GM12878 (cell line): ENCODE results near the gene NAA11.

ENCODE experiments used
- CREM ChIP-seq: IDR thresholded peaks from 2 replicates; pipeline ENCODE4 v1.6.1; 2014; ENCODE audit warnings: antibody characterized with exemption, low read depth
- EP300 ChIP-seq, 2 experiments: fragments of 150-350 bp in 1 of 2; IDR thresholded peaks; 2 replicates each; pipeline ENCODE4 v1.6.1; 2011 to 2012; ENCODE audit warnings: low read depth in 2 of 2, low read length in 2 of 2, borderline replicate concordance in 1 of 2, improper control_type of control experiment in 1 of 2, inconsistent platforms in 1 of 2; ENCODE audit not compliant: control insufficient read depth in 1 of 2
- EZH2 ChIP-seq: IDR thresholded peaks from 2 replicates; pipeline ENCODE4 v1.6.1; 2012; ENCODE audit warnings: low read depth, mild to moderate bottlenecking, control low read depth, inconsistent platforms, low read length, borderline replicate concordance; ENCODE audit not compliant: control insufficient read depth
- JUND ChIP-seq: IDR thresholded peaks from 2 replicates; pipeline ENCODE4 v1.6.1; 2012; ENCODE audit warnings: low read depth, mild to moderate bottlenecking, low read length, improper control_type of control experiment, moderate library complexity
- MXI1 ChIP-seq: fragments of 150-350 bp; IDR thresholded peaks from 2 replicates; pipeline ENCODE4 v1.6.1; 2011; ENCODE audit warnings: low read depth, mild to moderate bottlenecking, inconsistent platforms, low read length, improper control_type of control experiment
- NR2C2 ChIP-seq: IDR thresholded peaks from 2 replicates; pipeline ENCODE4 v1.6.1; 2011; ENCODE audit warnings: borderline replicate concordance, low read depth; ENCODE audit not compliant: control insufficient read depth, insufficient read length
- POLR2A ChIP-seq: IDR thresholded peaks from 2 replicates; pipeline ENCODE4 v1.6.1; 2011; ENCODE audit warnings: low read depth, mild to moderate bottlenecking, low read length
- RAD21 ChIP-seq: IDR thresholded peaks from 2 replicates; pipeline ENCODE4 v1.6.1; 2011; ENCODE audit warnings: mild to moderate bottlenecking, low read depth, low read length, moderate library complexity; ENCODE audit not compliant: insufficient read depth
- SIN3A ChIP-seq: IDR thresholded peaks from 2 replicates; pipeline ENCODE4 v1.6.1; 2012; ENCODE audit warnings: low read depth, low read length, improper control_type of control experiment
- SPI1 ChIP-seq: IDR thresholded peaks from 2 replicates; pipeline ENCODE4 v1.6.1; 2011; ENCODE audit warnings: low read depth, mild to moderate bottlenecking, low read length, moderate library complexity, borderline replicate concordance; ENCODE audit not compliant: insufficient read depth
- TF ChIP-seq, protein P1 (sequence below), 3 experiments: IDR thresholded peaks in 2 of 3; conservative IDR thresholded peaks in 1 of 3; 2 replicates each; pipeline ENCODE4 v1.5.1; 2011; ENCODE audit warnings: low read depth in 3 of 3, low read length in 3 of 3, mild to moderate bottlenecking in 3 of 3, control low read depth in 2 of 3, moderate library complexity in 2 of 3, inconsistent platforms in 1 of 3, mixed read lengths in 1 of 3; ENCODE audit not compliant: control insufficient read depth in 2 of 3, insufficient read depth in 1 of 3; ENCODE audit errors: extremely low read depth in 1 of 3
- TF ChIP-seq, protein P2 (sequence below): IDR thresholded peaks from 2 replicates; pipeline ENCODE4 v1.6.1; 2012; ENCODE audit warnings: low read depth, low read length, improper control_type of control experiment
- TF ChIP-seq, protein P3 (sequence below): IDR thresholded peaks from 2 replicates; pipeline ENCODE4 v1.6.1; 2011; ENCODE audit warnings: low read depth, mild to moderate bottlenecking, low read length, moderate library complexity, borderline replicate concordance; ENCODE audit errors: extremely low read depth
- TF ChIP-seq, protein P4 (sequence below): fragments of 450-650 bp; formaldehyde crosslinking; IDR thresholded peaks from 2 replicates; pipeline ENCODE4 v1.4.0; 2020; ENCODE audit warnings: mild to moderate bottlenecking, moderate library complexity

DNA sequence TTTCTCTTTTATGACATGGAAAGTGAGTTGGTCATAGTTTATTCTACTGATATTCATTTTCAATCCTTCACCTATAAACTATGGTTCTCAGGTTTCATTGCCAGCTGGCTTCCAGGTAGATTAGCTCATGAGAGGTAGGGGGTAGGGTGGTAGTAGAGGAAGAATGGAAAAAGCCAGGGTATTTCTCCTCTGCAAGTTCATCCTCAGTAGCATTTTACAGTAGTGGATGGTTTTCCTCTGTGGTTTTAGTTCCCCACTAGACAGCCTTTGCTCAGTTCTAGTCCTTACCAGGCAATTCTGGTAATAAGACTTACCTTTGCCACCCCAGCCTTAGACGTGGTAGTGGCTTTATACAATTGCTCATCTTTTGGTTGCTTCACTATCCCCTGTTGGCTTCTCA lies 8.9 kb upstream of the NAA11 start:
- TF ChIP-seq, protein P1, sequence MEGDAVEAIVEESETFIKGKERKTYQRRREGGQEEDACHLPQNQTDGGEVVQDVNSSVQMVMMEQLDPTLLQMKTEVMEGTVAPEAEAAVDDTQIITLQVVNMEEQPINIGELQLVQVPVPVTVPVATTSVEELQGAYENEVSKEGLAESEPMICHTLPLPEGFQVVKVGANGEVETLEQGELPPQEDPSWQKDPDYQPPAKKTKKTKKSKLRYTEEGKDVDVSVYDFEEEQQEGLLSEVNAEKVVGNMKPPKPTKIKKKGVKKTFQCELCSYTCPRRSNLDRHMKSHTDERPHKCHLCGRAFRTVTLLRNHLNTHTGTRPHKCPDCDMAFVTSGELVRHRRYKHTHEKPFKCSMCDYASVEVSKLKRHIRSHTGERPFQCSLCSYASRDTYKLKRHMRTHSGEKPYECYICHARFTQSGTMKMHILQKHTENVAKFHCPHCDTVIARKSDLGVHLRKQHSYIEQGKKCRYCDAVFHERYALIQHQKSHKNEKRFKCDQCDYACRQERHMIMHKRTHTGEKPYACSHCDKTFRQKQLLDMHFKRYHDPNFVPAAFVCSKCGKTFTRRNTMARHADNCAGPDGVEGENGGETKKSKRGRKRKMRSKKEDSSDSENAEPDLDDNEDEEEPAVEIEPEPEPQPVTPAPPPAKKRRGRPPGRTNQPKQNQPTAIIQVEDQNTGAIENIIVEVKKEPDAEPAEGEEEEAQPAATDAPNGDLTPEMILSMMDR (IDR thresholded peaks at IDR 0.05 in 2 of 3, conservative IDR thresholded peaks at IDR 0.05 in 1 of 3; ENCODE audit: control insufficient read depth in 2 of 3, extremely low read depth in 1 of 3, insufficient read depth in 1 of 3, low read depth in 3 of 3, low read length in 3 of 3), result no peak
- TF ChIP-seq RAD21, result no peak
- TF ChIP-seq EZH2, result no peak
- TF ChIP-seq, protein P2, sequence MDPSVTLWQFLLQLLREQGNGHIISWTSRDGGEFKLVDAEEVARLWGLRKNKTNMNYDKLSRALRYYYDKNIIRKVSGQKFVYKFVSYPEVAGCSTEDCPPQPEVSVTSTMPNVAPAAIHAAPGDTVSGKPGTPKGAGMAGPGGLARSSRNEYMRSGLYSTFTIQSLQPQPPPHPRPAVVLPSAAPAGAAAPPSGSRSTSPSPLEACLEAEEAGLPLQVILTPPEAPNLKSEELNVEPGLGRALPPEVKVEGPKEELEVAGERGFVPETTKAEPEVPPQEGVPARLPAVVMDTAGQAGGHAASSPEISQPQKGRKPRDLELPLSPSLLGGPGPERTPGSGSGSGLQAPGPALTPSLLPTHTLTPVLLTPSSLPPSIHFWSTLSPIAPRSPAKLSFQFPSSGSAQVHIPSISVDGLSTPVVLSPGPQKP, result no peak
- TF ChIP-seq NR2C2, result no peak
- no peak for TF ChIP-seq POLR2A
- no peak for TF ChIP-seq SPI1
- TF ChIP-seq EP300 (IDR thresholded peaks at IDR 0.05; ENCODE audit: borderline replicate concordance in 1 of 2, control insufficient read depth in 1 of 2, low read depth in 2 of 2, low read length in 2 of 2), result no peak
- TF ChIP-seq JUND, result no peak
- TF ChIP-seq, protein P3, sequence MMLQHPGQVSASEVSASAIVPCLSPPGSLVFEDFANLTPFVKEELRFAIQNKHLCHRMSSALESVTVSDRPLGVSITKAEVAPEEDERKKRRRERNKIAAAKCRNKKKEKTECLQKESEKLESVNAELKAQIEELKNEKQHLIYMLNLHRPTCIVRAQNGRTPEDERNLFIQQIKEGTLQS, result no peak
- TF ChIP-seq CREM, result no peak
- no peak for TF ChIP-seq MXI1
- TF ChIP-seq SIN3A, result no peak
- TF ChIP-seq, protein P4, sequence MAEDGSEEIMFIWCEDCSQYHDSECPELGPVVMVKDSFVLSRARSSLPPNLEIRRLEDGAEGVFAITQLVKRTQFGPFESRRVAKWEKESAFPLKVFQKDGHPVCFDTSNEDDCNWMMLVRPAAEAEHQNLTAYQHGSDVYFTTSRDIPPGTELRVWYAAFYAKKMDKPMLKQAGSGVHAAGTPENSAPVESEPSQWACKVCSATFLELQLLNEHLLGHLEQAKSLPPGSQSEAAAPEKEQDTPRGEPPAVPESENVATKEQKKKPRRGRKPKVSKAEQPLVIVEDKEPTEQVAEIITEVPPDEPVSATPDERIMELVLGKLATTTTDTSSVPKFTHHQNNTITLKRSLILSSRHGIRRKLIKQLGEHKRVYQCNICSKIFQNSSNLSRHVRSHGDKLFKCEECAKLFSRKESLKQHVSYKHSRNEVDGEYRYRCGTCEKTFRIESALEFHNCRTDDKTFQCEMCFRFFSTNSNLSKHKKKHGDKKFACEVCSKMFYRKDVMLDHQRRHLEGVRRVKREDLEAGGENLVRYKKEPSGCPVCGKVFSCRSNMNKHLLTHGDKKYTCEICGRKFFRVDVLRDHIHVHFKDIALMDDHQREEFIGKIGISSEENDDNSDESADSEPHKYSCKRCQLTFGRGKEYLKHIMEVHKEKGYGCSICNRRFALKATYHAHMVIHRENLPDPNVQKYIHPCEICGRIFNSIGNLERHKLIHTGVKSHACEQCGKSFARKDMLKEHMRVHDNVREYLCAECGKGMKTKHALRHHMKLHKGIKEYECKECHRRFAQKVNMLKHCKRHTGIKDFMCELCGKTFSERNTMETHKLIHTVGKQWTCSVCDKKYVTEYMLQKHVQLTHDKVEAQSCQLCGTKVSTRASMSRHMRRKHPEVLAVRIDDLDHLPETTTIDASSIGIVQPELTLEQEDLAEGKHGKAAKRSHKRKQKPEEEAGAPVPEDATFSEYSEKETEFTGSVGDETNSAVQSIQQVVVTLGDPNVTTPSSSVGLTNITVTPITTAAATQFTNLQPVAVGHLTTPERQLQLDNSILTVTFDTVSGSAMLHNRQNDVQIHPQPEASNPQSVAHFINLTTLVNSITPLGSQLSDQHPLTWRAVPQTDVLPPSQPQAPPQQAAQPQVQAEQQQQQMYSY, result no peak
